Activated CD8-positive, alpha-beta memory T cell treated with anti-CD3 and anti-CD28 coated beads for 36 hours (primary cell): Measurements from ENCODE around the gene IL11RA. TPM values are rescaled to one million over a fixed set of nuclear protein-coding genes. Genes with fewer than 3 reads are reported as not detected.

Experiments
- CTCF ChIA-PET: fragments of 350-600 bp; sonication (Branson Sonifier 250); formaldehyde crosslinking; loops from one replicate; lab custom pipeline; 2021; ENCODE audit warnings: antibody characterized with exemption; lab: Charles Lee
- POLR2A ChIA-PET: fragments of 350-600 bp; sonication (Branson Sonifier 250); formaldehyde crosslinking; loops from one replicate; lab custom pipeline; 2021; ENCODE audit warnings: antibody characterized with exemption; lab: Charles Lee
- total RNA-seq, 2 experiments: library from RNA; stranded (reverse); gene quantifications; one replicate each; pipeline ENCODE4 v1.2.3, GENCODE V29; 2021

Gene IL11RA
- total RNA-seq, 2 experiments from 2014 or later = 9.3 to 11.1 TPM

- ChIA-PET CTCF (interaction anchor here (0.9 to 4.3 kb wide), 3 partner anchors 9 to 33 kb away, joined by 3 to 46 read pairs (median 5); partner anchors contain the start of genes RPP25L and SIGMAR1), POLR2A (no interaction called here)
Measured at GRCh38 chr9:34644766-34645314, 7.1 kb upstream of the IL11RA start.

- POLR2A ChIA-PET = interaction anchor here (0.7 to 4.0 kb wide), 7 partner anchors 9 to 124 kb away, joined by 3 to 41 read pairs (median 4); partner anchors contain the start of gene SIGMAR1
- CTCF ChIA-PET = interaction anchor here (0.6 to 4.3 kb wide), 10 partner anchors 10 to 342 kb away, joined by 3 to 46 read pairs (median 5); partner anchors contain the start of genes RPP25L and SIGMAR1
Measured at GRCh38 chr9:34646211-34647083, 5.5 kb upstream of the IL11RA start, which contains the start of gene GALT. GALT (plus strand) TSS chr9:34646675; CDS start chr9:34646705, 30 bp downstream.

- POLR2A ChIA-PET = interaction anchor here (0.7 to 4.0 kb wide), 6 partner anchors 9 to 35 kb away, joined by 3 to 41 read pairs (median 5); partner anchors contain the start of gene SIGMAR1
- CTCF ChIA-PET = interaction anchor here (0.5 to 4.3 kb wide), 8 partner anchors 9 to 625 kb away, joined by 3 to 46 read pairs (median 5); partner anchors contain the start of gene SIGMAR1
Measured at GRCh38 chr9:34647084-34647403, 4.9 kb upstream of the IL11RA start.

- CTCF ChIA-PET = interaction anchor here (0.5 to 4.3 kb wide), 6 partner anchors 9 to 625 kb away, joined by 3 to 46 read pairs (median 4); partner anchors contain the start of gene SIGMAR1
- POLR2A ChIA-PET = interaction anchor here (0.5 to 4.0 kb wide), 4 partner anchors 8 to 10 kb away, joined by 4 to 41 read pairs (median 10); partner anchors contain the start of gene SIGMAR1
Measured at GRCh38 chr9:34647651-34648050, 4.3 kb upstream of the IL11RA start.

GRCh38 chr9:34648673-34649072 lies 3.3 kb upstream of the IL11RA start:
- POLR2A ChIA-PET = interaction anchor here (4.0 kb wide), 1 partner anchor 11 kb away, joined by 41 read pairs; the partner anchor contains the start of gene SIGMAR1
- CTCF ChIA-PET = interaction anchor here (0.7 to 1.4 kb wide), 2 partner anchors 9 to 16 kb away, joined by 3 read pairs; no protein-coding TSS in a partner anchor

- ChIA-PET POLR2A (no interaction called here), CTCF (interaction anchor here (2.6 kb wide), 1 partner anchor 14 kb away, joined by 8 read pairs; no protein-coding TSS in a partner anchor)
Measured at GRCh38 chr9:34650816-34651215, 1.2 kb upstream of the IL11RA start.

- POLR2A ChIA-PET = no interaction called here
- CTCF ChIA-PET = interaction anchor here (2.6 kb wide), 1 partner anchor 14 kb away, joined by 8 read pairs; no protein-coding TSS in a partner anchor
Measured at GRCh38 chr9:34651321-34651720, 664 bp upstream of the IL11RA start.

- ChIA-PET POLR2A (no interaction called here), CTCF (interaction anchor here (1.3 to 2.6 kb wide), 2 partner anchors 12 to 14 kb away, joined by 3 to 8 read pairs; no protein-coding TSS in a partner anchor)
Measured at GRCh38 chr9:34652602-34653000, 616 bp downstream of the IL11RA start.

- ChIA-PET CTCF (interaction anchor here (1.3 kb wide), 2 partner anchors 15 to 49 kb away, joined by 3 read pairs; no protein-coding TSS in a partner anchor), POLR2A (no interaction called here)
Measured at GRCh38 chr9:34653151-34654072, 1.4 kb downstream of the IL11RA start.

- CTCF ChIA-PET = interaction anchor here (1.3 to 1.4 kb wide), 2 partner anchors 19 to 48 kb away, joined by 3 to 5 read pairs; no protein-coding TSS in a partner anchor
- POLR2A ChIA-PET = no interaction called here
Measured at GRCh38 chr9:34654323-34655051, 2.5 kb downstream of the IL11RA start.

- CTCF ChIA-PET = interaction anchor here (0.6 to 2.0 kb wide), 3 partner anchors 8 to 524 kb away, joined by 4 to 9 read pairs (median 5); no protein-coding TSS in a partner anchor
- POLR2A ChIA-PET = interaction anchor here (1.0 kb wide), 1 partner anchor 8 kb away, joined by 4 read pairs; the partner anchor contains the start of gene GALT
Measured at GRCh38 chr9:34655394-34655793, 3.4 kb downstream of the IL11RA start.

- POLR2A ChIA-PET = interaction anchor here (1.8 kb wide), 1 partner anchor 10 kb away, joined by 6 read pairs; no protein-coding TSS in a partner anchor
- CTCF ChIA-PET = interaction anchor here (1.0 to 2.0 kb wide), 3 partner anchors 8 to 12 kb away, joined by 3 to 9 read pairs (median 3); no protein-coding TSS in a partner anchor
Measured at GRCh38 chr9:34656992-34657391, 5.0 kb downstream of the IL11RA start.

GRCh38 chr9:34658461-34658860 lies 6.5 kb downstream of the IL11RA start:
- POLR2A ChIA-PET = interaction anchor here (1.8 kb wide), 1 partner anchor 11 kb away, joined by 6 read pairs; no protein-coding TSS in a partner anchor
- CTCF ChIA-PET = interaction anchor here (0.6 to 1.0 kb wide), 2 partner anchors 10 to 845 kb away, joined by 3 to 4 read pairs; no protein-coding TSS in a partner anchor

- ChIA-PET CTCF (interaction anchor here (0.6 to 1.0 kb wide), 2 partner anchors 9 to 38 kb away, joined by 3 to 7 read pairs; no protein-coding TSS in a partner anchor), POLR2A (interaction anchor here (1.2 kb wide), 1 partner anchor 13 kb away, joined by 3 read pairs; no protein-coding TSS in a partner anchor)
Measured at GRCh38 chr9:34659592-34660253, 7.7 kb downstream of the IL11RA start.

- ChIA-PET CTCF (interaction anchor here (1.6 kb wide), 1 partner anchor 16 kb away, joined by 5 read pairs; the partner anchor contains the start of gene GALT), POLR2A (no interaction called here)
Measured at GRCh38 chr9:34662526-34663302, 10.7 kb downstream of the IL11RA start, which contains the start of gene CCL27. CCL27 (minus strand) TSS chr9:34662657; CDS start chr9:34662633, 24 bp downstream.
